Lung microvascular endothelial cell (primary cell): ENCODE measurements around the gene LARP4B. TPM values are rescaled to one million over a fixed set of nuclear protein-coding genes. Genes with fewer than 3 reads are reported as not detected.

Source experiments
- DNase-seq, 2 donors: peaks; one replicate each; pipeline versions ENCODE4 v3.0.0 to v3.0.0-alpha.2; 2010; ENCODE audit warnings: low read depth in 2 of 2
- total RNA-seq: library from RNA; depleted of rRNA; stranded (reverse); fragments of >200 nt; gene quantifications from 2 replicates; pipeline ENCODE4 v1.2.1, GENCODE V29; 2014

The LARP4B gene
- total RNA-seq, 1 donor from 2014 or later = 23.2 TPM

DNA sequence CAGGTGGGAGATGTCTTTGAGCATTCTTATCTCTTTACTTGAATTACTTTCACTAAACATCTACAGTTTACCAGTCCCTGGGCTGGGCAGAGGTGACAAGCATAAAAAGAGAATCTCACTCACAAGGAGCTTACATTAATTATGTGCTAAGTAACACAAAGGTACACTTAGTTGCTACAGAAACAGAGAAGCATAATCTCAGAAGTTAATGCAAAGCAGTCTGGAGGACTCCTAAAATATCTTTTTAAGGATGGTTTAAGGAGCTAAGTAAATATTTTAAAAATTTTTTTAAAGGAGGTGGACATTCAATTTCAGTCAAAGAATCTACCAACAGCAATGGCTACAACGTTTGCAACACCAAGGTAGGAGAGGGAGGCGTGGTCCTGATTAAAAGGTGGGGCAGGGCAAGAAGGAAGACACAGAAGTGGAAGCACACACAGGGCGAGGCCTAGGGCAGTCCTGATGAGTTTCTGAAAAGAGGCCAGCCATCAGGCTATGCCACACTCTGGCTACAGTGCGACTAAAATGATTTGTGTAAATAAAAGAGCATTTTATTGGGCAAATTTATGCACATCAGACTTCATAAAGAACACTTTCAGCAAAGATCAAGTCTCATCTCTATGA, 5.3 kb downstream of the LARP4B start:
- no peak for DNase-seq

DNA sequence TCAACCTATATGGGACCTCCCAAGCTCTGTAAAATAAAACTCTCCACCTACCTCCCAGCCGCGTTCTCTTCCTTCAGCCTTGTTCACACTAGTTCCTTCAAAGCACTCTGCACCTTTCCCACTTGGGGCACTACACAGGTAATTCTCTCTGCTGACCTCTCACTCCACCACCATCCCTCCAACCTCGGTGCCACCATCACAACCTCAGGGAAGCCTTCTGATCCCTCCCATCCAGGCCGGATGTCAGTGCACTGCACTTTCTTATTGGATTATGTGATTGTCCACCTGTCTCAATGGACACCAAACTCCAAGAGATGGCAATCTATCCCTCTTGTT, 7.0 kb downstream of the LARP4B start:
- DNase-seq = no peak

DNA sequence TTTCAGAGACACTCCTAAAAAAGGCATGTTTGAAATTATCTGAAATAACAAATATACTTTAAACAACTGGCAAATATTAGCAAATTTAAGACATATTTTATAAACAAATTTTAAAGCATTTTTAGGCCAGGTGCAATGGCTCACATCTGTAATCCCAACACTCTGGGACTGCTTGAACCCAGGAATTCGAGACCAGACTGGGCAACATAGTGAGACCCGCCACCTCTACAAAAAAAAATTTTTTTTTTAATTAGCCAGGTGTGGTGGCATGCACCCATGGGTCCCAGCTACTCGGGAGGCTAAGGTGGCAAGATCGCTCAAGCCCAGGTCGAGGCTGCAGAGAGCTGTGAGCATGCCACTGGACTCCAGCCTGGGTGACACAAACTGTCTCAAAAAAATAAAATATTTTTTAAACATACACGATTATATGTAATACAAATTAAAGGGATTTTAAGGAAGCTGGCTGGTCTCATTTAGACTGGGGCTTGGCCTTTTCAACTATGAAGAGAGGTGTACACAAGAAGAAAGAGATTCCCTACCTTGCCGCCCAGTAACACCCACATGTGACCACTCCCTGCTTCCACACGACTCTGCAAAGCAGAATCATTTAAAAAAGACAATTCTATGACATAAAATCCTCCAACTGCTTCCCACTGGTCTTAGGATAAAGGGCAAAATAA, 7.5 kb downstream of the LARP4B start:
- DNase-seq = no peak

DNA sequence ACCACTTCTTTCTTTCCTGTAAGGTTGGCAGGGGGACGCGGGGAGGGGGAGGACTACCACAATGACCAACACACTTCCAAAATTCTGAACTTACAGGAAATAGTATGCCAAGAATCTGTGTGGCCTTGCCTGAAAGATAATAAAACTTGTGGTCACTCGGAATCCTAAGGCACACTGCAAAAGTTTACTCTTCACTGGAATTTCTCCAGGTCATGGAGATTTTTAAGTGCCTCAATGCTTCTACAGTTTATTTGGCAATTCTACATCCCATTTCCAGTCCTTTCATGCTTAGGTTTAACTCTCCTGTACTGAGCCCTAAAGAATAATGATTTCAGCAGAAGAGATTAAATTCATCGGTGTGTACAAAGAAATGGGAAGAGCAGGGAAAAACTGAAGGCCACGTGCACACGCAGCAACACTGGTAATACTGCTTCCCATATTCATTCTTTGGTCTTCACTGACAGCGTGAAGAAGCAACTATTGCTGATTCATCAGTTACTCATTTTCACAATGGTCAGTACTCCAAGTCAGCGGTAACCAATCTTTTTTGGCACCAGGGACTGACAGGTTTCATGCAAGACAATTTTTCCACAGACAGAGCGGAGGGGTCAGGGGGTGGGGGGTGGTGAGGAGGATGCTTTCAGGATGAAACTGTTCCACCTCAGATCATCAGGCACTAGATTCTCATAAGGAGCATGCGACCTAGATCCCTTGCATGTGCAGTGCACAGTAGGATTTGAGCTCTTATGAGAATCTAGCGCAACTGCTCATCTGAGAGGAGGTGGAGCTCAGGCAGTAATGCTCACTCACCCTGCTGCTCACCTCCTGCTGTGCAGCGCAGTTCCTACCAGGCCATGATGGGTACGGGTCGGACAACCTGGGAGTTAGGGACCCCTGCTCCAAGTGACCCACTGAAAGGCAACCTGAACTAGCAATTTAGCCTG, 9.8 kb downstream of the LARP4B start:
- DNase-seq = peak in 1 of 2 donors; percentile 12

DNA sequence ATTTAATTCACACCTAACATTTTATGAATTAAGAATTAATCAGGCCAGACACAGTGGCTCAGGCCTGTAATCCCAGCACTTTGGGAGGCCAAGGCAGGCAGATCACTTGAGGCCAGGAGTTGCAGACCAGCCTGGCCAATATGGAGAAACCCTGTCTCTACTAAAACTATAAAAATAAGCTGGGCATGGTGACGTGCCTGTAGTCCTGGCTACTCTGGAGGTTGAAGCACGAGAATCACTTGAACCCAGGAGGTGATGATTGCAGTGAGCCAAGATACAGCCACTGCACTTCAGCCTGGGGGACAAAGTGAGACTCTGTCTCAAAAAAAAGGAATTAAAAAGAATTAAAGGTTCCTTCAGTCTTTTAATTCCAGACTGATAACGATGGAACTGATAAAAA, 11.1 kb downstream of the LARP4B start:
- no peak for DNase-seq

DNA sequence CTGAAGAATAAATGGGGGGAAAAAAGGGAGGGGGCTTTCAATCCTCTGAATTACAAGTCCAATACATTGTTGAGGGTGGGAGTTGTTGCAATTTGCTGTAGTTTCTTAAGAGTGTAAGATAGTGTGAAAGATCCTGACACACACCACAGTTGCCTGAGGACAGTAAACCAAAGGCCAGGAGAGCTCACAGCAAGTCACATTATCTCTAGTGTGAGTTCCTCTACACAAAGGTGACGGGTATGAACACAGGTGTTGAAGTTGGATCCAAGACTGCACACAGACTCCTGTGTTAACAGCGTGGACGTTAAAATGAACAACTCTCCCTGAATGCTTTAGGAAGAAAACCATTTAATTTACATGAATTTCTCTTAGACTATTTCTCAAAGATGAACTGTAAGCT, 12.0 kb downstream of the LARP4B start:
- DNase-seq = no peak

DNA sequence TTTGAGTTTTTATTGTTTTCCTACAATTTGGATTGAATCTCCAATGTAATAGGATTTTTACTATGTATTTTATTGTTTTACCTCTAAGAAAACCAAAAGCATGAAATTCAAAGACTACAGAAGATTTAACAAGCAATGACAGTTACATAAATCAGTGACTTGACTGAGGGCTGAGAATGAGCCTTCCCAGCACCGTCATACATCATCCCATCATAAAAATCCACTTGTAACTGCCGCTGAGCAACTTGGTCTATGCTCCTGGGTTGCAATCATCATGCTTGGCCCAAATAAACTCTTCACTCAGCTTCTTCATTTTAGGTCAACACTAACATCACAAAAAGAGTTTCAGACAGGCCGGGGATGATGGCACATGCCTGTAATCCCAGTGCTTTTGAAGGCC, 13.5 kb downstream of the LARP4B start:
- no peak for DNase-seq

DNA sequence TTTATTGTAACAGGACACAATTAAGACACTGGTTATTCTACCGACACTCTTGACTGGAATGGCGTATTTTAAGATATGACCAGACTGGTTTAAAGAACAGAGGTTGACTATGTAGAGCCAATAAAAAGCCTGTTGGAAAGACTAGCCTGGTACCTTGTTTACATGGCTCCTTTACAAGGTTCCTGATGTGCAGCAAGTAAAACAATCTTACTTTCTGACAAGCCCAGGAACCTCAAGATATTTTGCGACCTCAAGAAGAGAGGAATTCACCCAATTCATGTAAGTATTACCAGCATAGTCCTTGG, 14.1 kb downstream of the LARP4B start:
- no peak for DNase-seq

DNA sequence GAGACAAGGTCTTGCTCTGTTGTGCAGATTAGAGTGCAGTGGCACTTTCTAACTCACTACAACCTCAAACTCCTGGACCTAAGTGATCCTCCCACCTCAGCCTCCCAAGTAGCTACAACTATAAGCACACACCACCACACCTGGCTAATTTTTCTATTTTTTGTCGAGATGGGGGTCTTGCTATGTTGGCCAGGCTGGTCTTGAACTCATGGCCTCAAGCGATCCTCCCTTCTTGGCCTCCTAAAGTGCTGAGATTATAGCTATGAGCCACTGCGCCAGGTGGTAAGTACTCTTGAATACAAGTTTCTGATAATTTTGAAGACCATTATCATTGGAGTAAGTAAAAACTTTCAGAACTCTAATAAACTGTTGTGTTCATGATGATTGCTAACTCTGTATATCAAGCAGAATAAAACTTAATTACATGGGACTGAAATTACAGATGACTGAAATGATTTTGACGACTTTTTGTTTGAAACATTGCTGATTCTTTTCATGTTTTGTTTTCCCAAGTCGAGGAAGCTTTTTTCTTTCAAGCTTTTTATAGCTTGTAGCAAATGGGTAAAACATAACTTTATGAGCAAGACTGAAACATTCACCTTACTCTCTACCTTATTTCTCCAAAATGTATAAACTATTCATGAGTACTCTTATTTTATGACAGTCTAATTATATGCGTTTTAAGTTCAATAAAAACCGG, 14.6 kb downstream of the LARP4B start:
- no peak for DNase-seq

DNA sequence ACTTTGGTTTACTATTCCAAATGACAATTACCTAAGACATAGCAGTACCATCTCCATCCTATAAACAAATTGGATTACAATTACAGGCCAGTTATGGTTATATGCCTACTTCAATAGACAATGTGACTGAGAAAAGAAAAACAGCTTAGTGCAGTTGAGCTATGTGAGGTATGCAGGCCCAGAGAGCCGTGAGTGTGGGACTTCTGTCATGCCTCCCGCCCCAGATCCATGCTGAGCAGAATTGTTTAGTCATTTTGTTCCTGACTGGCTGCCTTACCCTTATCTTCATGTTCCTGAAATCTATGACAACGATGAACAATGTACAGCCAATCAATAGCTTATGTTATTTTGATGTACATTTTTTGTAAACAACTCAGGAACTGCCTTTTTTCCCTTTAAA, 21.7 kb downstream of the LARP4B start:
- peak in 1 of 2 donors; percentile 34 for DNase-seq

DNA sequence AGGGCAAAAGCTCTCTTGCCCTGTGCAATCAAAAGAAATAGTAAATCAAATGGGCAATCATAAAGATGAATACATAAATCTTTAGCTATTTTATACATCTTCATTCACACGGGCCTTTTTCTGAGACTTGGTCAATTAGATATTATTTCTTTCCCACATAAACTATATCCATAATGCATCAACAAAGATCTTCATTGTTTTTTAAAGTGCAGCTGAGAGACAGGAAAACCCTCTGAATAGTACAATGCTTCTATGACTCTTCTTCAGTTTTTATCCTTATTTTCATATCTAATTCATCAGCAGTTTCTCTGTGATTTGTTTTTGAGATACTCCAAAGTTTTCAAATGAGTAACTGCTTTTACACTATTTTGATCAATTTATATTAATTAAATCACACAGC, 25.5 kb downstream of the LARP4B start:
- DNase-seq = no peak

DNA sequence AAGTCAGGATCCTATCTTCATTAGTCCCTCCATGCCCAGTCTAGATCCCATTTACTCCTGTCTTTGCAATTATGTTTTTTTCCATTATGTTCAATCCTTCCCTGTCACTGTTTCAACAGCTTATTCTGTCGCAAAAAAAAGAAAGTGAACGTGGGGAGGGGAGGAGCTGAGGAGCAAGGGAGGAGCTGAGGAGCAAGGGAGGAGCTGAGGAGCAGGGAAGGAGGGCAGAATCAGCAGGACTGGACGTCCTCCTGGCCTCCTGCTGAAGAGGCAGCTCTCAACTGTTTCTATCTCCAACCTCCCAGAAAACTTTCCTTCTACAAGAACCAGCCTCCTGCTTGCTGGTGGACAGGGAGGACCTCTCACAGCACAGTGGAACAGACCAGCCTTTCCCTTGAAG, 26.0 kb downstream of the LARP4B start:
- no peak for DNase-seq

DNA sequence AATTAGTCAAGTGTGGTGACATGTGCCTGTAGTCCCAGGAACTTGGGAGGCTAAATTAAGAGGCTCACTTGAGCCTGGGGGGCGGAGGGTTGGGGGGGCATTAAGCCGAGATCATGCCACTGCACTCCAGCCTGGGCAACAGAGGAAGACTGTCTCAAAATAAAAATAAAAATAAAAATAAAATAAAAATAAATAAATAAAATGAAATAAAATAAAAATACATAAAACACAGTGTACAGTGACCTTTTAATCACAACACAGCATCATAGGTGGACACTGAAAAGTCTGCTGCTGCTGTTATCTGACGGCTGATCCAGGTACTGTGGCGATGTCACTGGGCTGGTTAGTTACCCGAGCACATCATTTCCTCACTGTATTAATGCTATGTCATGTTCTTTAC, 27.1 kb downstream of the LARP4B start:
- DNase-seq = no peak

DNA sequence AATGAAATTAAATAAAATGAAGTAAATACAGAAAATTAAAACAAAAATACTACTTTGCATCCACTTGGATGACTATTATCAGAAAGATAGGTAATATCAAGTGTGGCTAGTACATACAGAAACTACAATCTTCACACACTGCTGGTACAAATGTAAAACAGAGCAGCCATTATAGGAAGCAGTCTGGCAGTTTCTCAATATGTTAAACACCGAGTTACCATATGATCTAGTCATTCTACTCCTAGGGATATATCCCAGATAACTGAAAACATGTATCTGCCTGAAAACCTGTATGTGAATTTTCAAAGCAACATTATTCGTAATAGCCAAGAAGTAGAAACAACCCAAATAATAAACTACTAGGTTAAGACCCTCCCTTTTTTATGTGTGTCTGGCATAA, 33.4 kb downstream of the LARP4B start:
- DNase-seq = no peak

DNA sequence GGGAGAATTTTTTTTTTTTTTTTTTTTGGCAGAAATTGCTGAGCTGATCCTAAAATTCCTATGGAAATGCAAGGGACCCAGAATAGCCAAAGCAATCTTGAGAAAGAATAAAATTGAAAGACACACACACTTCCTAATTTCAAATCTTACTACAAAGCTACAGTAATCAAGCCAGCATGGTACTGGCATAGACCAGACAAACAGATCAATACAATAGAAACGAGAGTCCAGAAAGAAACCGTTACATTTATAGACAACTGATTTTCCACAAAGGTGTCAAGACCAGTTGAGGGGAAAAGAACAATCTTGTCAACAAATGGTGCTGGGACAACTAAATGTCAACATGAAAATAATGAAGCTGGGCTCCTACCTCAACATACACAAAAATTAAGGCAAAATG, 34.5 kb downstream of the LARP4B start:
- no peak for DNase-seq

DNA sequence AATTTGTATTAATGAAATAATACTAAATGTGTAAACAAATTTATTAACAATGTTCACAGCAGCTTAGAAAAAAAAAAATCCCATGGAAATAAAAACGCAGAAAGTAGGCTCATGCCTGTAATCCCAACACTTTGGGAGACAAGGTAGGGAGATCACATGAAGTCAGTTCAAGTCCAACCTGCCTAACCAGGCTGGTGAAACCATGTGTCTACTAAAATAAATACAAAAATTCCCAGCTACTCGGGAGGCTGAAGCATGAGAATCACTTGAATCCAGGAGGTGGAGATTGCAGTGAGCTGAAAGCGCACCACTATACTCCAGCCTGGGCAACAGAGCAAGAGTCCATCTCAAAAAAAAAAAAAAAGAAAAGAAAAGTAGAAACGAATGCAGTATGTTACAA, 36.2 kb downstream of the LARP4B start:
- DNase-seq = no peak

DNA sequence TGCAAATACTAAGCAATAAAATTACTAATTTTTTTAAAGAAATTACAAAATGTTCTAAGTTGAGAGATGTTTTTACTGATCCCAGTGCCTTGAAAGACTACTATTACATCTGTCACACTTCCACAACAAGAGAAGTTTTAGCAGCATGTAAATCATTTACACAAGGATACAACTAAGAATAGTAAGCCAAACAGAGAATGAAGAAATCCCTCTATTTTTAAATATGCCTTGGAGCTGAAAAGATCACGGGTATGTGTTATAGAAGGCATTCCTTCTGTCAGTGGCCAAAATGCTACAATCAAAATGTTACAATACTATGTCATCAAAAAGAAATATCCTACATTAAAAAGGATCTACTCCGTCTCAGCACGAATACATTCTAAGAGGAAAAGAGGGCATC, 52.6 kb downstream of the LARP4B start:
- DNase-seq = no peak

DNA sequence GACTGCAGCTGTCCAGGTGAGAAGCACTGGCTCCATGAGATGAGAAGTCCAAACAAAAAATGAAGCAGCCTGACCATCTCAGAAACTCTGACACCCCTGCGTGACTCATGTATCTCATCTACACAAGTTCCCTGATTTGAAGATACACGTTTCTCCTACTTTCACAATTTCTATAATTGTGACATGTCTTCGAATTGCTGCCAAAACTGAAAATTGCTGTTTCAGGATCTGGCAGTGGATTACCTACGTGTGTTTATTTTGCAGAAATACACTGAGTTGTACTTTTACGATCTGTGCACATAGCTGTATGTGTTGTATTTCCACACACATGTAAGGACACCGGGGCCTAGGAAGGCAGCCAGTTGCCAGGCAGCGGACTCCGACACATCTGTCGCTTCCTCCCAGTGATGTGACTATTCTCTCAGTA, 53.2 kb downstream of the LARP4B start:
- no peak for DNase-seq

DNA sequence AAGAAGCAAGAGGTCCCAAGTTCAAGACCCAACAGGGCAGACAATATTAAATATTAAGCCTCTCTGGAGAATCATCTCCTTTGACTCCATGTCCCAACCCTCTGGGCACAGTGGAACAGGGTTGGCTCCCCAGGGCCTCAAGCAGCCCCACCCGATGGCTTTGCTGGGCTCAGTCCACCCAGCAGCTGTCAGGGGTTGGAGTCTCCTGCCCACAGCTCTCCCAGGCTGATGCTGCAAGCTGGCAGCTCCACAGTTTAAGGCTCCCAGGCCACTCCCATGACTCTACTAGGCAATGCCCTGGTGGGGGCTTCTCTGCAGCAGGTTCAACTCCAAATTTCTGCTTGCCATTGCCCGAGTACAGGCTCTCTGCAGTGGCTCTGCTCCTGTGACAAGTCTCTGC, 55.1 kb downstream of the LARP4B start:
- DNase-seq = no peak

DNA sequence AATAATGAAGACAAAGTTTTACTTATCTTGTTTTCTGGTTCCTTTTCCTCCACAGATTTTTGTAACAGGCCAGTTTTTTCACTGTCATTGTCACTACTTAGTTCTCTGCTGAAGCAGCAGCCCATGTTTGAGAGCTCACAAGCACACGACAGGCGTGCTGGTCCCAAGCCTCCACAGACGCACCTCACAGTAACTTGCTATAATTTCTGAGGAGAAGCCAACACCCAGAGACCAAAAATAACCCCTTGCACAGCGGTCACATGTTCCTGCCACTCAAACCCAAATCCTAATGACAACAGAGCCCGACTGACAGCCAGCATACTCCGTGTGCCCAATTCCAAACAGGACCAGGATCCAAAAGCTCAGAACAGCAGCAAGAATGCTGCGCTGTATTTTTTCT, 58.5 kb downstream of the LARP4B start:
- DNase-seq = no peak

DNA sequence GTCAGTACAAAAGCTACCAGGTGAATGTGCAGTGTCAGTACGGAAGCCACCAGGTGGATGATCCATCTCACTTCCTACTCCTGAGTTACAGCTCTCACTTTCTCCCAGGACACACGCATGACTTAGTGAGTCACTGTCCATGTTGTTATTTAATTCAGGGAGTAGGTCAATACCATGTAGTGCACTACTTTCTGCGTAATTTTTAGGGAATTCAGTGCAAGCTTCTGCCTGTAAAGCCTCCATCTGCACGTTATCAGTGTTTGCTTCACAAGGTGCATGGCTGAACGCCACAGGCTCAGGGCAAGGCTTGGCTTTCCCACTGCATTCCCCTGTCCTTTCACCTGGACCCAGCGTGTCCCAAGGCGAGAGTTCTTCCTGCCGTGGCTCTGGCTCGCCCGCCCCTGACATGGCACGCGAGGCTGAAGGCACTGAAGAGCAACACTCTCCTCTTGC, 59.5 kb downstream of the LARP4B start:
- DNase-seq = no peak

DNA sequence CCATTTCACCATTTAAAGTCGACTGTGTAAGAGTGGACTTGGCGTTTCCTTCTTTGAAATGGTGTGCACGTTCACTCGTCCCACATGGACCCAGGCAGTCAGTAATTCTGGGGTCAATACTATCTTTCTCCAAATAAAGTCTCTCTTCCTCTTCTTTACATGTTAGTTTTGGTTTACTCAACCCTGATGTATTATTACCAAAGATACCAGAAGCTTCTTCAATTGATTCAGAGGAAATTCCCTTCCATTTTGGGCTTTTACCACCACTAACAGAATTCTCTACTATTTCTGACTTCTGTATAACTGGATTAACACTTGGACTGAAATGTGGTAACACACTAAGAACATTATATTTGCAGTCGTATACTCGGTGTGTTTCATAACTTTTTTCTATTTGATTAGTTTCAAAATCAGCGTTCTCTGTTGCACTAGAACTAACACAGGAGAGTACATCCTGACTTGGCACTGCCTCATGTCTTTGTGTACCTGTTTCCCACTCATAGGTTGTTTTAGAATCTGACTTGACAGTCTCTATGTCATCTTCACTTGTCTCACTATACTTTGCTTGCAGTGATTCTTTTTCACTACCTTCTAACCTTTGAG, 60.8 kb downstream of the LARP4B start:
- DNase-seq = no peak
